Esophagus muscularis mucosa (tissue), 4 donors: Measurements from ENCODE around the gene PRUNE1. TPM values are rescaled to one million over a fixed set of nuclear protein-coding genes. Genes with fewer than 3 reads are reported as not detected.

Experiments
- DNase-seq: peaks from one replicate; pipeline ENCODE4 v3.0.0-alpha.2; 2017; ENCODE audit errors: extremely low spot score
- H3K27ac ChIP-seq, 4 donors: fragments of 200-600 bp; sonication (generic); replicated peaks in 1 of 4; 1 replicate in 3 of 4; 2 replicates in 1 of 4; pipeline ENCODE4 v1.5.1; 2016 to 2019; ENCODE audit warnings: mild to moderate bottlenecking in 1 of 4
- H3K27me3 ChIP-seq, 4 donors: fragments of 200-600 bp; sonication (generic); one replicate each; pipeline versions ENCODE4 v1.5.1 to v1.6.0; 2016 to 2019
- H3K36me3 ChIP-seq, 4 donors: fragments of 200-600 bp; sonication (generic); one replicate each; pipeline ENCODE4 v1.5.1; 2016 to 2019
- H3K4me1 ChIP-seq, 4 donors: fragments of 200-600 bp; sonication (generic); one replicate each; pipeline ENCODE4 v1.5.1; 2016 to 2019
- H3K4me3 ChIP-seq, 4 donors: fragments of 200-600 bp; sonication (generic); 1 replicate in 2 of 4; 2 replicates in 2 of 4; pipeline ENCODE4 v1.5.1; 2016 to 2019; ENCODE audit warnings: mild to moderate bottlenecking in 4 of 4, moderate library complexity in 1 of 4
- H3K9me3 ChIP-seq, 4 donors: fragments of 200-600 bp; sonication (generic); 1 replicate in 3 of 4; 2 replicates in 1 of 4; pipeline ENCODE4 v1.5.1; 2016 to 2019
- EP300 ChIP-seq: sonication (generic); formaldehyde crosslinking; IDR thresholded peaks from one replicate; pipeline ENCODE4 v1.6.1; 2017; ENCODE audit warnings: antibody characterized with exemption
- POLR2A ChIP-seq: fragments of 450-650 bp; IDR thresholded peaks from one replicate; pipeline ENCODE4 v1.6.1; 2017; ENCODE audit warnings: antibody characterized with exemption, moderate library complexity, mild to moderate bottlenecking, low read depth
- POLR2AphosphoS5 ChIP-seq, 2 donors: sonication (generic); formaldehyde crosslinking; IDR thresholded peaks; one replicate each; pipeline ENCODE4 v1.6.1; 2017; ENCODE audit warnings: antibody characterized with exemption in 2 of 2
- WGBS: methylation state at CpG from one replicate; pipeline ENCODE4 v1.1.5; 2018; 5-methylcytosine and 5-hydroxymethylcytosine counted together
- intact Hi-C: fragments of 100-400 bp; cut with DNase I; formaldehyde crosslinking; loops from one replicate; pipeline ENCODE4 v1.15.1; 2023
- total RNA-seq, 4 donors: library from RNA; depleted of rRNA; stranded (reverse); fragments of >200 nt; gene quantifications; one replicate each; pipeline versions ENCODE4 v1.1.0 to v1.2.1, GENCODE V29; 2016
- TF ChIP-seq, protein P1 (sequence below), 3 experiments: fragments of 200-600 bp in 2 of 3; fragments of 450-650 bp in 1 of 3; sonication (generic) in 2 of 3; IDR thresholded peaks; one replicate each; pipeline ENCODE4 v1.5.1; 2017 to 2019; ENCODE audit warnings: antibody characterized with exemption in 3 of 3, mild to moderate bottlenecking in 2 of 3, moderate library complexity in 1 of 3

The PRUNE1 gene
- total RNA-seq, 4 donors from 2014 or later, result 17.4 to 40.7 (median 23.1) TPM

DNA sequence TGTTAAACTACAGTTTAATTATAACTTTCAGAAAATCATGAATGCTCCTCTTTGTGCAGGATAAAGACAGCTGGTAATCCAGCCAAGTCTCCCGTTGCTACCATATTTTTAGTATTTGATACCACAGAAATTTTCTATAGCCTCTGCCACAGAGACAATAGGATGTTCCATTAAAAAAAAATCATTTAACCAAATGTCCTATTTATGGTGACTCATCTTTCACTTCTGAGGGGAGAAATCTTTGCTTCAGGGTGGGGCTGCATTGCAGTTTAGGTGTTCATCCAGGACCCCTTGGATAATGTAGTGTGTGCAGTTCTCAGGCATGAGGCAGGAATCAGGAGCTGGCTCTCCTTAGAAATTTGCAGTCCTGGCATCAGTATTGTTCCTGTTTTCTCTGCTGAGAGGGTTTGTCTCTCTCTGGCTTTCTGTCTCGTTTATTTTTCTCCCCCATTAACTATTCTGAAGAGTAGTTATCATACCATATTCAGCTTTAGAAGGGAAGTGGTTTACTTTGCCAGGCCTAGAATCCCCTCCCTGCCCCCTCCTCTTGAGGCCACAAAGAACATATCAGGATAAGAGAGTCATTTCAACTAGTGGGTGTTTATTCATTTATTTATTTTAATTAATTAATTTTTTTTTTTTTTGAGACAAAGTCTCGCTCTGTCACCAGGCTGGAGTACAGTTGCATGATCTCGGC is 3.1 kb downstream of the PRUNE1 start:
- Histone ChIP-seq H3K36me3 (peaks cover 0 to 6% (median 2%) of the 10 kb centered on the region in 4 donors), H3K4me3 (no peak overlapping the region), H3K4me1 (peaks cover 35 to 52% (median 48%) of the 10 kb centered on the region in 4 donors), H3K27ac (peak overlapping the region in 1 of 4 donors; percentile 3), H3K27me3 (no peaks in the 10 kb centered on the region), H3K9me3 (no peaks in the 10 kb centered on the region)
- 75% methylated on average over 4 of the region's 4 CpGs for WGBS
- DNase-seq, result no peak
- intact Hi-C loops, result no loop called here
- TF ChIP-seq, protein P1, sequence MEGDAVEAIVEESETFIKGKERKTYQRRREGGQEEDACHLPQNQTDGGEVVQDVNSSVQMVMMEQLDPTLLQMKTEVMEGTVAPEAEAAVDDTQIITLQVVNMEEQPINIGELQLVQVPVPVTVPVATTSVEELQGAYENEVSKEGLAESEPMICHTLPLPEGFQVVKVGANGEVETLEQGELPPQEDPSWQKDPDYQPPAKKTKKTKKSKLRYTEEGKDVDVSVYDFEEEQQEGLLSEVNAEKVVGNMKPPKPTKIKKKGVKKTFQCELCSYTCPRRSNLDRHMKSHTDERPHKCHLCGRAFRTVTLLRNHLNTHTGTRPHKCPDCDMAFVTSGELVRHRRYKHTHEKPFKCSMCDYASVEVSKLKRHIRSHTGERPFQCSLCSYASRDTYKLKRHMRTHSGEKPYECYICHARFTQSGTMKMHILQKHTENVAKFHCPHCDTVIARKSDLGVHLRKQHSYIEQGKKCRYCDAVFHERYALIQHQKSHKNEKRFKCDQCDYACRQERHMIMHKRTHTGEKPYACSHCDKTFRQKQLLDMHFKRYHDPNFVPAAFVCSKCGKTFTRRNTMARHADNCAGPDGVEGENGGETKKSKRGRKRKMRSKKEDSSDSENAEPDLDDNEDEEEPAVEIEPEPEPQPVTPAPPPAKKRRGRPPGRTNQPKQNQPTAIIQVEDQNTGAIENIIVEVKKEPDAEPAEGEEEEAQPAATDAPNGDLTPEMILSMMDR (IDR thresholded peaks at IDR 0.05), result no peak
- TF ChIP-seq POLR2A (no peak), EP300 (no peak), POLR2AphosphoS5 (IDR thresholded peaks at IDR 0.05) (no peak)

DNA sequence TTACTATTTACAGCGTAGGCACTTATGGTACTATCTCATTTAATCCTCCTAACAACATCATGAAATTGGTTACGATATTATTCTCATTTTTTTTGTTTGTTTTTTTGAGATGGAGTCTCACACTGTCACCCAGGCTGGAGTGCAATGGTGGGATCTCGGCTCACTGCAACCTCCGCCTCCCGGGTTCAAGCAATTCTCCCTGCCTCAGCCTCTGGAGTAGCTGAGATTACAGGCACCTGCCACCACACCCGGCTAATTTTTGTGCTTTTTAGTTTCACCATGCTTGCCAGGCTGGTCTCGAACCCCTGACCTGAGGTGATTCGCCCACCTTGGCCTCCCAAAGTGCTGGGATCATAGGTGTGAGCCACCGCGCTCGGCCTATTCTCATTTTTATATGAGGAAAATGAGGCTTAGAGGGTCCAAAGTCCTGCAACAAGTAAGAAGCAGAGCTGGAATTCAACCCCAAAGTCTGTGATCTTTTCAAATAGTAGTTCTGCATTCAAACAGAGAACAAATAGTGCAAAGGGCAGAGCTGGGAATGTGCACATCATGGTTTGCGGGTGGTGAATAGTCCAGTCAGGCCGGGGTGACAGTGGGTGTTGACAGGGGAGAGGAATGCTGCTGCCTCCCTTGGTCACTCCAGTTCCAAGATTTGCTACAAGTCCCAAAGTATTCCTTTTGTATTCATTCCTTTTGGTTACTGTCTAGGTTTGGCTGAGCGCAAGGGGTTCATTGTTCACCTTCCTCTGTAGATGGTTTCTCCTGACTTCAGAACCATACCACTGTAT is 4.6 kb downstream of the PRUNE1 start:
- WGBS, result 91% methylated on average over 14 of the region's 14 CpGs
- H3K4me1 ChIP-seq, result peaks cover 24 to 41% (median 35%) of the 10 kb centered on the region in 4 donors
- peaks cover 0 to 14% (median 3%) of the 10 kb centered on the region in 4 donors for H3K36me3 ChIP-seq
- no peaks in the 10 kb centered on the region for H3K27me3 ChIP-seq
- TF ChIP-seq POLR2AphosphoS5 (IDR thresholded peaks at IDR 0.05), result no peak
- TF ChIP-seq, protein P1 (IDR thresholded peaks at IDR 0.05), result no peak
- no peak for TF ChIP-seq POLR2A
- no peak for TF ChIP-seq EP300
- no peaks in the 10 kb centered on the region for H3K9me3 ChIP-seq
- peak overlapping the region in 3 of 4 donors; percentile 2 to 18 (median 3) for H3K27ac ChIP-seq
- no peak for DNase-seq
- H3K4me3 ChIP-seq, result no peak overlapping the region
- intact Hi-C loops, result no loop called here

DNA sequence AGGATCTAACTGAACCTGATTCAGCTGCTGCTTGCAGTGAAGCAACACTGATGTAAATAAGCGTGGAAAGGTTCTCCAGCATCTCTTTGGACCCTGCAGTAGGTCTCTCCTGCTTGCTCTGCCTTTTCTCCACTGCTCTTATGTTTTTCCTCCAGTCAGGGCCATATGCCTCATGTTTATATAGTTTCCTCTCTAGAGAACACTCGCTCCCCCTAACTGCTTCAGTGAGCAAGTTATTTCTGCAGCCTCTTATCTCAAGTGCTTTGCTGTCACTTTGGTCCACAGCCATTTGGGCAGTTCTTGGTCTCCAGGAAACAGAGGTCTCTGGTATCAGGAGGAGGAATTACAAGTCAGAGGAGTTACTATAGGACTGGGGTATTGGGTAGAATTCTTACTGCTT is 5.3 kb downstream of the PRUNE1 start:
- intact Hi-C loops, result no loop called here
- Histone ChIP-seq H3K4me1 (peaks cover 23 to 39% (median 34%) of the 10 kb centered on the region in 4 donors), H3K4me3 (no peak overlapping the region), H3K9me3 (no peaks in the 10 kb centered on the region), H3K27ac (peak overlapping the region in 2 of 4 donors; percentile 2 to 3), H3K27me3 (no peaks in the 10 kb centered on the region), H3K36me3 (peaks cover 3 to 20% (median 8%) of the 10 kb centered on the region in 4 donors)
- WGBS, result 52% methylated on average over 2 of the region's 2 CpGs
- no peak for DNase-seq
- TF ChIP-seq POLR2A (no peak), POLR2AphosphoS5 (IDR thresholded peaks at IDR 0.05) (no peak), EP300 (no peak)
- TF ChIP-seq, protein P1 (IDR thresholded peaks at IDR 0.05), result no peak

DNA sequence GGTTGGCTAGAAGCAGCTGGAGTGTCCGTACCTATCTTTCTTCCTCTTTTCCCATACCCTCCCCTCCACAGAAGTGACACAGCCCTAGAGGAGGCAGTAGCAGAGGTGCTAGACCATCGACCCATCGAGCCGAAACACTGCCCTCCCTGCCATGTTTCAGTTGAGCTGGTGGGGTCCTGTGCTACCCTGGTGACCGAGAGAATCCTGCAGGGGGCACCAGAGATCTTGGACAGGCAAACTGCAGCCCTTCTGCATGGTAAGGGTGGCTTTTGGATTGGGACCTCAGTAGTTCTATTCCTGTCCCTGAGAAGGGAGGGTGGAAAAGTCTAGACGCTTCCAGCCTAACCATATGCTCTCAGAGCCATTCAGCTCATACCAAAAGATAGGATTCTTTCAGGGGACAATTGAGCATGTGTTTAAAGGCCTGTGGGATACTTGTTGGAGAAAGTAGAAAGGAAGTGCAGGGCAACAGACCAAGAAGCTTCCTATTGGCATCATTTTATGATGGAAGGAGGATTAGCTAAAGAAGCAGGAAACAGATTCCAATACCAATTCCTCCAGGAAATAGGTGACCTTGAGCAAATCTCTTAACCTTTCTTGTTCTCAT is 16.4 kb downstream of the PRUNE1 start:
- H3K4me1 ChIP-seq, result peaks cover 10 to 11% (median 10%) of the 10 kb centered on the region in 4 donors

More for the DNA sequence above, 16.4 kb downstream of the PRUNE1 start:
- DNase-seq, result peak; percentile 93
- intact Hi-C loops, result loop anchor here (5.0 kb wide), 2 partner anchors 33 to 133 kb away; partner anchors contain the start of genes CDC42SE1 and TNFAIP8L2
- Histone ChIP-seq H3K36me3 (peaks cover 24 to 74% (median 53%) of the 10 kb centered on the region in 4 donors), H3K27me3 (no peaks in the 10 kb centered on the region), H3K9me3 (no peaks in the 10 kb centered on the region), H3K27ac (peak overlapping the region in 3 of 4 donors; percentile 3 to 35 (median 7)), H3K4me3 (no peak overlapping the region)
- WGBS, result 22% methylated on average over 6 of the region's 6 CpGs
- TF ChIP-seq POLR2A (no peak), POLR2AphosphoS5 (IDR thresholded peaks at IDR 0.05) (peak; percentile 27 to 70)
- TF ChIP-seq, protein P1 (IDR thresholded peaks at IDR 0.05), result peak; percentile 73 to 79 (median 79)
